ENCODE results near the gene AFF2. TPM values are rescaled to one million over a fixed set of nuclear protein-coding genes. Genes with fewer than 3 reads are reported as not detected.

AFF2 gene
- total and polyA plus RNA-seq, 2 experiments from 2014 or later: 0.31 to 0.54 TPM

DNA sequence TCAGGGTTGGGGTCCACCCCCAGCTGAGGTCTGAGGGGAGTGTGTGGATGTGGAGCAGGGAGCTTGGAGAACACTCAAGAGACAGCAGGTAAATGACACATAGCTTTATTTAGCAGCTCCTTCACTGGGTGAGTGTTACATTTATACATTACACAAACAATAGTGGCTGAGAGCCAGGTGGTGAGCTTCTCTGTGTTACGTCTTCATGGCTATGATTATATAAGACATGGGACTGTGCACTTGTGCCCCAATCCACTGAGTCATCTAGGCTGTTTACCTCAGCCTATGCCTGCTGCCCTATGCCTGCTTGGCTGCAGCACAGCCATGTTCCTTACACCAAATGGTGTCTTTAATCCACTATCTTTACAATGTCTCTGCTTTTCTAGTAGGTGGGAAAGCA lies 459.6 kb downstream of the AFF2 start:
- DNase-seq: no peak
- no peak for TF ChIP-seq EZH2 (IDR thresholded peaks at IDR 0.05; ENCODE audit: insufficient read depth, poor library complexity, severe bottlenecking)
- no peak for TF ChIP-seq EZH2phosphoT487 (IDR thresholded peaks at IDR 0.05; ENCODE audit: insufficient read depth, low read depth)
- H3K4me1 ChIP-seq (ENCODE audit: insufficient read depth): no peaks in the 10 kb centered on the region
- H4K20me1 ChIP-seq (ENCODE audit: insufficient read depth): no peaks in the 10 kb centered on the region
- H3K27ac ChIP-seq: no peak overlapping the region
- no peak overlapping the region for H3K4me3 ChIP-seq
- 79 to 83% methylated on average over 1 of the region's 1 CpG for WGBS, 2 experiments (ENCODE audit: low coverage in 1 of 2, low lambda C conversion rate in 2 of 2, missing lambda C conversion rate in 2 of 2)
- no peak overlapping the region for H3K4me2 ChIP-seq (ENCODE audit: unreplicated experiment)
- H3K9ac ChIP-seq: no peak overlapping the region
- H3K27me3 ChIP-seq (replicated peaks; ENCODE audit: insufficient read depth): no peaks in the 10 kb centered on the region
- no peak overlapping the region for H2AFZ ChIP-seq
- in situ Hi-C loops (cut with MboI): no loop called here
- no peaks in the 10 kb centered on the region for H3K9me3 ChIP-seq (ENCODE audit: low read depth)
- no peaks in the 10 kb centered on the region for H3K79me2 ChIP-seq (ENCODE audit: insufficient read depth)
- no peaks in the 10 kb centered on the region for H3F3A ChIP-seq (ENCODE audit: insufficient read depth)
- no peaks in the 10 kb centered on the region for H3K9me2 ChIP-seq (ENCODE audit: insufficient read depth)
- no peaks in the 10 kb centered on the region for H3K36me3 ChIP-seq (ENCODE audit: low read depth)

DNA sequence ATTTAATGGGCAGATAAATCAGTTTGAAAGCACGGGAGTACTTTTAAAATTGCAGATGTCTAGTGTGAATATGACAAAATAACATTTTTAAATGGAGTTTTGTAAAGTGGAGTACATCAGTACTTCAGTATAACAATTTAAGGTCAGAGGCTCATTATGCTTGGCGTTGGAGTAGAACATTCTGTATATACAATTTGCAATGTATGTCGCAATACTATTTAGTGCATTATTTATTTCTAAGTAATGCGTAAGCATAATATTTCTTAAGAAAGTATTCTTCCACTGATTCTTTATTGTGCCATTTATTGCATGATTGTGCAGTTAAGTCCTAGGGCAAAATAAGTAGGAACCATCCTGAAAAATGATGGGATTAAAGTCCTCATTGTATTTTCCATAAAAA lies 461.6 kb downstream of the AFF2 start:
- no peak overlapping the region for H3K9ac ChIP-seq
- H2AFZ ChIP-seq: no peak overlapping the region
- WGBS, 2 experiments (ENCODE audit: low coverage in 1 of 2, low lambda C conversion rate in 2 of 2, missing lambda C conversion rate in 2 of 2): 93 to 95% methylated on average over 4 of the region's 4 CpGs
- H3F3A ChIP-seq (ENCODE audit: insufficient read depth): no peaks in the 10 kb centered on the region
- H3K4me1 ChIP-seq (ENCODE audit: insufficient read depth): no peaks in the 10 kb centered on the region
- no peaks in the 10 kb centered on the region for H3K36me3 ChIP-seq (ENCODE audit: low read depth)
- DNase-seq: no peak
- in situ Hi-C loops (cut with MboI): no loop called here
- TF ChIP-seq EZH2 (IDR thresholded peaks at IDR 0.05; ENCODE audit: insufficient read depth, poor library complexity, severe bottlenecking) (no peak), EZH2phosphoT487 (IDR thresholded peaks at IDR 0.05; ENCODE audit: insufficient read depth, low read depth) (no peak)
- H3K4me3 ChIP-seq: no peak overlapping the region
- no peak overlapping the region for H3K27ac ChIP-seq
- H3K27me3 ChIP-seq (replicated peaks; ENCODE audit: insufficient read depth): no peaks in the 10 kb centered on the region
- H3K9me3 ChIP-seq (ENCODE audit: low read depth): no peaks in the 10 kb centered on the region
- H3K4me2 ChIP-seq (ENCODE audit: unreplicated experiment): no peak overlapping the region
- no peaks in the 10 kb centered on the region for H4K20me1 ChIP-seq (ENCODE audit: insufficient read depth)
- no peaks in the 10 kb centered on the region for H3K9me2 ChIP-seq (ENCODE audit: insufficient read depth)
- no peaks in the 10 kb centered on the region for H3K79me2 ChIP-seq (ENCODE audit: insufficient read depth)

DNA sequence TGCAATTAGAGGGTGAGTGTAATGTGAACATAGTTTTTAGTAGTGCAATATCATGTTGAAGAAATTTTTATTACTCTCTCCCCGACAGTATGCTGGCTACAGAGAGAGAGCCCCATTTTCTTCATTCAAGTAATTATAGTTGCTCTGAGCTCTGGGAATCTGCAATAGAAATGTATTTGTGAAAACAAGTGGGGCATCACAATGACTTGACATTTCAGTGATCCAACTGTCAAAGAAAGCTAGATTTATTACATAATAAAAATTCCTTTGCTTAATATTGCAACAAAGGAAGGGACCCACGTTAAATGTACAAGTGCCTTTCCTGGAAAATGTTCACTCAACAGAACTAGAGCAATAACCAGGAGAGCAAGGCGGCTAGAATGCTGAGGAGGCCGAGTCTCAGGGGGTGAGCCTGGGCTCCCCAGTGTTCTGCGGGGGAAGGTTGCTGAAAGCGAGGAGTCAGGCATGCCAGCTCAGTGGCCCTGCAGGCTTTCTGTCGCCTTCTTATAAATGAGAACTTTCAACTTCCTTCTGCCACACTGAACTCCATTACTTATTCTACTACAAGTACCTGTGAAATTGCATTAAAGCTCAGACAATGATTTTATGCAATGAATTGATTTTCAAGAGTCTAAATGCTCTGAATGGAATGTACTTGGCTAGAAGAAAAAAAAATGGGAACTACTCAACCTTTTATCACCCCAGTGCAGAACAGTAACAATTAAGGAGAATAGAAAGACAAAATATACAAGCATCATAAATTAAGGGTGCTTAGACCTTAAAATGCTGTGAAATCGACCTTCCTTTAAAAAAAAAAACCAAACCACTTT lies 476.4 kb downstream of the AFF2 start:
- Histone ChIP-seq H3K9me2 (ENCODE audit: insufficient read depth) (no peaks in the 10 kb centered on the region), H3K79me2 (ENCODE audit: insufficient read depth) (no peaks in the 10 kb centered on the region), H3K27me3 (replicated peaks; ENCODE audit: insufficient read depth) (no peaks in the 10 kb centered on the region), H3K4me1 (ENCODE audit: insufficient read depth) (no peaks in the 10 kb centered on the region), H3K36me3 (ENCODE audit: low read depth) (no peaks in the 10 kb centered on the region), H3K9me3 (ENCODE audit: low read depth) (no peaks in the 10 kb centered on the region), H3K9ac (no peak overlapping the region), H3F3A (ENCODE audit: insufficient read depth) (no peaks in the 10 kb centered on the region), H3K27ac (no peak overlapping the region), H4K20me1 (ENCODE audit: insufficient read depth) (no peaks in the 10 kb centered on the region), H2AFZ (no peak overlapping the region), H3K4me3 (no peak overlapping the region), H3K4me2 (ENCODE audit: unreplicated experiment) (no peak overlapping the region)
- in situ Hi-C loops (cut with MboI): no loop called here
- no peak for DNase-seq
- 86 to 87% methylated on average over 5 to 8 of the region's 8 CpGs for WGBS, 2 experiments (ENCODE audit: low coverage in 1 of 2, low lambda C conversion rate in 2 of 2, missing lambda C conversion rate in 2 of 2)
- TF ChIP-seq EZH2phosphoT487 (IDR thresholded peaks at IDR 0.05; ENCODE audit: insufficient read depth, low read depth) (no peak), EZH2 (IDR thresholded peaks at IDR 0.05; ENCODE audit: insufficient read depth, poor library complexity, severe bottlenecking) (no peak)

DNA sequence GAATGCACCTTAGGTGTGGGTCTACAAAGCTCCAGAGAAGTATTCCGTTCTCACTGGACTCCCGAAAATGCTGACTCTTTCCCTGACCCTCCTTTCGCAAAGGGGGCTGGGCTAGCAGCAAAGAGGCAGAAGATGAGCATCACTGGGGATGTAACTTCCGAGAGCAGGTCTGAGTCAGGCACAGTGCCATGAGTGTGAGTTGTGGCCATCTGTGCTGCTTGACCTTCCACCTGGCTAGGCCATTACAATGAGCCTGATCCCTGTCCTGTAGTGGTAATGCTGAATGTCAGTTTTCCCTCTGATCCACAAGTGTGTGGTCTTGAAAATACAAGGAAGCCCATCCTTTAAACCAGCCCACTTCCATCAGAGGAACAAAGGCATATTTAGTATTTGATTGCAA lies 479.4 kb downstream of the AFF2 start:
- Histone ChIP-seq H3K79me2 (ENCODE audit: insufficient read depth) (no peaks in the 10 kb centered on the region), H4K20me1 (ENCODE audit: insufficient read depth) (no peaks in the 10 kb centered on the region), H3K4me1 (ENCODE audit: insufficient read depth) (no peaks in the 10 kb centered on the region), H3K9me3 (ENCODE audit: low read depth) (no peaks in the 10 kb centered on the region), H3K9me2 (ENCODE audit: insufficient read depth) (no peaks in the 10 kb centered on the region), H3K4me3 (no peak overlapping the region), H3K9ac (no peak overlapping the region), H3K4me2 (ENCODE audit: unreplicated experiment) (no peak overlapping the region), H3K27me3 (replicated peaks; ENCODE audit: insufficient read depth) (no peaks in the 10 kb centered on the region), H3F3A (ENCODE audit: insufficient read depth) (no peaks in the 10 kb centered on the region), H3K36me3 (ENCODE audit: low read depth) (no peaks in the 10 kb centered on the region), H2AFZ (no peak overlapping the region), H3K27ac (no peak overlapping the region)
- DNase-seq: no peak
- in situ Hi-C loops (cut with MboI): no loop called here
- no peak for TF ChIP-seq EZH2phosphoT487 (IDR thresholded peaks at IDR 0.05; ENCODE audit: insufficient read depth, low read depth)
- no peak for TF ChIP-seq EZH2 (IDR thresholded peaks at IDR 0.05; ENCODE audit: insufficient read depth, poor library complexity, severe bottlenecking)
- 89 to 98% methylated on average over 4 of the region's 4 CpGs for WGBS, 2 experiments (ENCODE audit: low coverage in 1 of 2, low lambda C conversion rate in 2 of 2, missing lambda C conversion rate in 2 of 2)
